Effector CD4-positive, alpha-beta T cell (primary cell): ENCODE data around the gene CSPG5. TPM values are rescaled to one million over a fixed set of nuclear protein-coding genes. Genes with fewer than 3 reads are reported as not detected.

Experiments used
- DNase-seq: peaks from one replicate; pipeline ENCODE4 v3.0.0-alpha.2; 2020
- total RNA-seq: gene quantifications from one replicate; lab custom pipeline; 2026; lab: John Stamatoyannopoulos, UW

The CSPG5 gene
- not detected for total RNA-seq

GRCh38 chr3:47578691-47579632 lies at the start of gene CSPG5:
Gene CSPG5, minus strand, starts transcription at chr3:47578865. Its CDS starts 172 bp downstream, at chr3:47578693.
- DNase-seq: peak; percentile 6

GRCh38 chr3:47628426-47628825 lies 49.8 kb upstream of the CSPG5 start:
- DNase-seq: no peak

- DNase-seq: no peak
Observed at GRCh38 chr3:47622671-47623461, 44.2 kb upstream of the CSPG5 start.

GRCh38 chr3:47617086-47618010 lies 38.7 kb upstream of the CSPG5 start:
- no peak for DNase-seq

- no peak for DNase-seq
Observed at GRCh38 chr3:47614788-47615187, 36.1 kb upstream of the CSPG5 start.

GRCh38 chr3:47613722-47614121 lies 35.1 kb upstream of the CSPG5 start:
- DNase-seq: no peak

- no peak for DNase-seq
Observed at GRCh38 chr3:47612879-47613278, 34.2 kb upstream of the CSPG5 start.

GRCh38 chr3:47612178-47612577 lies 33.5 kb upstream of the CSPG5 start:
- DNase-seq: no peak

- no peak for DNase-seq
Observed at GRCh38 chr3:47611576-47611975, 32.9 kb upstream of the CSPG5 start.

GRCh38 chr3:47610583-47610982 lies 31.9 kb upstream of the CSPG5 start:
- DNase-seq: no peak

- no peak for DNase-seq
Observed at GRCh38 chr3:47607335-47607734, 28.7 kb upstream of the CSPG5 start.

- DNase-seq: no peak
Observed at GRCh38 chr3:47606165-47606564, 27.5 kb upstream of the CSPG5 start.

GRCh38 chr3:47605652-47606051 lies 27.0 kb upstream of the CSPG5 start:
- no peak for DNase-seq

- no peak for DNase-seq
Observed at GRCh38 chr3:47604145-47604544, 25.5 kb upstream of the CSPG5 start.

- no peak for DNase-seq
Observed at GRCh38 chr3:47603332-47603731, 24.7 kb upstream of the CSPG5 start.

- no peak for DNase-seq
Observed at GRCh38 chr3:47601281-47601680, 22.6 kb upstream of the CSPG5 start.

GRCh38 chr3:47594792-47595191 lies 16.1 kb upstream of the CSPG5 start:
- DNase-seq: no peak

- DNase-seq: no peak
Observed at GRCh38 chr3:47592066-47592795, 13.6 kb upstream of the CSPG5 start.

- no peak for DNase-seq
Observed at GRCh38 chr3:47590216-47590615, 11.6 kb upstream of the CSPG5 start.

GRCh38 chr3:47588587-47588986 lies 9.9 kb upstream of the CSPG5 start:
- no peak for DNase-seq

GRCh38 chr3:47588053-47588452 lies 9.4 kb upstream of the CSPG5 start:
- DNase-seq: no peak

- no peak for DNase-seq
Observed at GRCh38 chr3:47586746-47587145, 8.1 kb upstream of the CSPG5 start.
